ENCODE measurements around the gene ARL8B. TPM values are rescaled to one million over a fixed set of nuclear protein-coding genes. Genes with fewer than 3 reads are reported as not detected.

ARL8B gene
- polyA plus RNA-seq, 1 donor from 2014 or later: 103 TPM

- Histone ChIP-seq H3F3A (ENCODE audit: insufficient read depth, low read length, poor library complexity, severe bottlenecking) (no peaks in the 10 kb centered on the region), H3K4me2 (ENCODE audit: low read length) (no peak overlapping the region), H3K4me3 (ENCODE audit: low read length) (no peak overlapping the region), H3K27ac (ENCODE audit: low read length) (no peak overlapping the region), H3K36me3 (ENCODE audit: insufficient read depth, low read length) (peaks cover 6% of the 10 kb centered on the region), H4K20me1 (ENCODE audit: insufficient read depth) (no peaks in the 10 kb centered on the region), H3K9me3 (ENCODE audit: low read length) (no peaks in the 10 kb centered on the region), H3K27me3 (ENCODE audit: insufficient read depth, low read depth, low read length) (no peaks in the 10 kb centered on the region), H3K9me2 (ENCODE audit: insufficient read depth, low read length) (no peaks in the 10 kb centered on the region), H3K9ac (ENCODE audit: low read length) (no peak overlapping the region), H2AFZ (ENCODE audit: low read depth, low read length) (no peak overlapping the region), H3K79me2 (replicated peaks; ENCODE audit: insufficient read depth, low read length) (no peaks in the 10 kb centered on the region)
- no peak for TF ChIP-seq SMC3 (conservative IDR thresholded peaks at IDR 0.05; ENCODE audit: poor library complexity)
- no peak for TF ChIP-seq CTCF (IDR thresholded peaks at IDR 0.05; ENCODE audit: poor library complexity, severe bottlenecking)
- TF ChIP-seq, protein P1, sequence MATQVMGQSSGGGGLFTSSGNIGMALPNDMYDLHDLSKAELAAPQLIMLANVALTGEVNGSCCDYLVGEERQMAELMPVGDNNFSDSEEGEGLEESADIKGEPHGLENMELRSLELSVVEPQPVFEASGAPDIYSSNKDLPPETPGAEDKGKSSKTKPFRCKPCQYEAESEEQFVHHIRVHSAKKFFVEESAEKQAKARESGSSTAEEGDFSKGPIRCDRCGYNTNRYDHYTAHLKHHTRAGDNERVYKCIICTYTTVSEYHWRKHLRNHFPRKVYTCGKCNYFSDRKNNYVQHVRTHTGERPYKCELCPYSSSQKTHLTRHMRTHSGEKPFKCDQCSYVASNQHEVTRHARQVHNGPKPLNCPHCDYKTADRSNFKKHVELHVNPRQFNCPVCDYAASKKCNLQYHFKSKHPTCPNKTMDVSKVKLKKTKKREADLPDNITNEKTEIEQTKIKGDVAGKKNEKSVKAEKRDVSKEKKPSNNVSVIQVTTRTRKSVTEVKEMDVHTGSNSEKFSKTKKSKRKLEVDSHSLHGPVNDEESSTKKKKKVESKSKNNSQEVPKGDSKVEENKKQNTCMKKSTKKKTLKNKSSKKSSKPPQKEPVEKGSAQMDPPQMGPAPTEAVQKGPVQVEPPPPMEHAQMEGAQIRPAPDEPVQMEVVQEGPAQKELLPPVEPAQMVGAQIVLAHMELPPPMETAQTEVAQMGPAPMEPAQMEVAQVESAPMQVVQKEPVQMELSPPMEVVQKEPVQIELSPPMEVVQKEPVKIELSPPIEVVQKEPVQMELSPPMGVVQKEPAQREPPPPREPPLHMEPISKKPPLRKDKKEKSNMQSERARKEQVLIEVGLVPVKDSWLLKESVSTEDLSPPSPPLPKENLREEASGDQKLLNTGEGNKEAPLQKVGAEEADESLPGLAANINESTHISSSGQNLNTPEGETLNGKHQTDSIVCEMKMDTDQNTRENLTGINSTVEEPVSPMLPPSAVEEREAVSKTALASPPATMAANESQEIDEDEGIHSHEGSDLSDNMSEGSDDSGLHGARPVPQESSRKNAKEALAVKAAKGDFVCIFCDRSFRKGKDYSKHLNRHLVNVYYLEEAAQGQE (IDR thresholded peaks at IDR 0.05; ENCODE audit: borderline replicate concordance): no peak
- no peak for TF ChIP-seq MXI1 (conservative IDR thresholded peaks at IDR 0.05; ENCODE audit: poor library complexity, severe bottlenecking)
- no peak for TF ChIP-seq EP300 (conservative IDR thresholded peaks at IDR 0.05; ENCODE audit: poor library complexity, severe bottlenecking)
- no peak for TF ChIP-seq TAF1 (IDR thresholded peaks at IDR 0.05; ENCODE audit: low read depth)
- TF ChIP-seq EZH2 (IDR thresholded peaks at IDR 0.05; ENCODE audit: borderline replicate concordance, insufficient read depth, low read length, poor library complexity, severe bottlenecking): no peak
- TF ChIP-seq RAD21 (conservative IDR thresholded peaks at IDR 0.05): no peak
- TF ChIP-seq POLR2AphosphoS5 (IDR thresholded peaks at IDR 0.05): no peak
These were observed 83.3 kb downstream of the ARL8B start for GRCh38 chr3:5205165-5205941.

DNA sequence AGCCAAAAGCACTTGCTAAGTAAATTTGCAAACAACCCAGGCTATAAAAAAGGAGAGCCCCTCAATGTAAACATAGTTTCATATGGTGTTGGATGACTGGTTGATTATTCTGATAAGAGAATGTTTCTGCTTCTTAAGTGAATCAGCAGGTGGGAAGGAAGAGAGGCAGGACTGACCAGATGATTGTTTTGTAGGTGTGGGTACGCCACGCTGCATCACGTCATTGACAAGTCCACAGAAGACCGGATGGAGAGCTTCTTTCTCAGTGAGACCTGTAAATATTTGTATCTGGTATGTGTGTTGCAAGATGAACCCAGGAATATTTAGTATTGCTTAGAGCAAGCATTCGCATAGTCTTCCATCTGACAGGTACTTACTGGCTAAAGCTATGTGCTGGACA lies 88.8 kb downstream of the ARL8B start:
- H2AFZ ChIP-seq (ENCODE audit: low read depth, low read length): no peak overlapping the region
- H3K9ac ChIP-seq (ENCODE audit: low read length): no peak overlapping the region
- H3K79me2 ChIP-seq (replicated peaks; ENCODE audit: insufficient read depth, low read length): no peaks in the 10 kb centered on the region
- peaks cover 7% of the 10 kb centered on the region for H3K36me3 ChIP-seq (ENCODE audit: insufficient read depth, low read length)
- no peaks in the 10 kb centered on the region for H4K20me1 ChIP-seq (ENCODE audit: insufficient read depth)
- H3K9me2 ChIP-seq (ENCODE audit: insufficient read depth, low read length): no peaks in the 10 kb centered on the region
- TF ChIP-seq RAD21 (conservative IDR thresholded peaks at IDR 0.05): no peak
- no peak for TF ChIP-seq CTCF (IDR thresholded peaks at IDR 0.05; ENCODE audit: poor library complexity, severe bottlenecking)
- no peak for TF ChIP-seq EP300 (conservative IDR thresholded peaks at IDR 0.05; ENCODE audit: poor library complexity, severe bottlenecking)
- no peak for TF ChIP-seq TAF1 (IDR thresholded peaks at IDR 0.05; ENCODE audit: low read depth)
- TF ChIP-seq, protein P1 (IDR thresholded peaks at IDR 0.05; ENCODE audit: borderline replicate concordance): no peak
- H3K27me3 ChIP-seq (ENCODE audit: insufficient read depth, low read depth, low read length): no peaks in the 10 kb centered on the region
- no peak overlapping the region for H3K4me3 ChIP-seq (ENCODE audit: low read length)
- no peaks in the 10 kb centered on the region for H3F3A ChIP-seq (ENCODE audit: insufficient read depth, low read length, poor library complexity, severe bottlenecking)
- H3K9me3 ChIP-seq (ENCODE audit: low read length): no peaks in the 10 kb centered on the region
- no peak overlapping the region for H3K27ac ChIP-seq (ENCODE audit: low read length)
- H3K4me2 ChIP-seq (ENCODE audit: low read length): no peak overlapping the region

Data from neural cell (in vitro differentiated cells).